HL-60 (cell line): ENCODE data around the gene RASSF5. TPM values are rescaled to one million over a fixed set of nuclear protein-coding genes. Genes with fewer than 3 reads are reported as not detected.
A peak's percentile ranks its signal among the peaks of the same experiment; 100 is the strongest.

Source experiments
- DNase-seq, 2 experiments: peaks; one replicate each; pipeline ENCODE4 v3.0.0-alpha.2; 2010 to 2020; ENCODE audit warnings: low read depth in 1 of 2, low spot score in 1 of 2
- H3K27ac ChIP-seq: fragments of 250-450 bp; sonication (Bioruptor Pico); replicated peaks from 2 replicates; pipeline ENCODE4 v1.5.1; 2020; ENCODE audit warnings: mild to moderate bottlenecking, moderate library complexity
- H3K27me3 ChIP-seq: fragments of 250-450 bp; sonication (Bioruptor Pico); 2 replicates; pipeline ENCODE4 v1.5.1; 2021; ENCODE audit warnings: mild to moderate bottlenecking, moderate library complexity; ENCODE audit not compliant: insufficient read depth, poor library complexity, severe bottlenecking
- H3K4me3 ChIP-seq: replicated peaks from 2 replicates; pipeline ENCODE4 v1.5.1; 2011; ENCODE audit warnings: mild to moderate bottlenecking, control low read depth, low read length; ENCODE audit not compliant: insufficient read depth
- POLR2AphosphoS5 ChIP-seq: IDR thresholded peaks from 2 replicates; pipeline ENCODE4 v1.6.1; 2012; ENCODE audit warnings: low read depth
- SPI1 ChIP-seq: IDR thresholded peaks from 2 replicates; pipeline ENCODE4 v1.6.1; 2012; ENCODE audit warnings: low read depth, mild to moderate bottlenecking, borderline replicate concordance
- microRNA-seq: library from miRNA; unstranded; fragments of <30 nt; microRNA quantifications from one replicate; pipeline ENCODE4, GENCODE V29; 2018

The RASSF5 gene

DNA sequence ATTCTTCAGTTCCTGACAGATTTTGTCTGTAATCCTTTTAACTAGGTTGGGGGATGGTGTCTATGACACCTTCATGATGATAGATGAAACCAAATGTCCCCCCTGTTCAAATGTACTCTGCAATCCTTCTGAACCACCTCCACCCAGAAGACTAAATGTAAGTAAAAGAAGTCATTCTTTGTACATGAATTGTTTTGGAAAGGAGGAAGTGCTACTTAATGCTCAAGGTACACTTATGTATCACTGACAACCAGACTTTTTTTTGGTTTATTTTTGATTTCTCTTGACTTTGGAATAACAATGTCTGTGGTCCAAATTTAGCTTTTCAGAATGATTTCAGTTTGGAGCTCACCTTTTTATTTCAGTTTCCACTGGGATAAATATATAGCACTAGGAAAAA lies 130.3 kb downstream of the RASSF5 start:
- H3K27ac ChIP-seq, result no peak overlapping the region
- no peak overlapping the region for H3K4me3 ChIP-seq
- peak; percentile 88 for TF ChIP-seq SPI1
- TF ChIP-seq POLR2AphosphoS5, result no peak
- no peaks in the 10 kb centered on the region for H3K27me3 ChIP-seq
- DNase-seq, result no peak

Small RNA genes lying within 50 kb of the gene (microRNA-seq; reads per million reads assigned to microRNA genes)
- not detected for gene MIR6769B
